ENCODE results near the gene CTNNA3.

CTNNA3 gene

GRCh38 chr10:65940816-65941662 is 1755.0 kb downstream of the CTNNA3 start:
- in situ Hi-C loops (cut with HindIII; ENCODE audit: low sequenced_read_pairs), result no loop called here
- no peak overlapping the region for H3K4me3 ChIP-seq (ENCODE audit: low read depth, low read length)

GRCh38 chr10:65940105-65940504 is 1755.9 kb downstream of the CTNNA3 start:
- no peak for DNase-seq (ENCODE audit: low read depth, low spot score)
- no peak for TF ChIP-seq CTCF (IDR thresholded peaks at IDR 0.05; ENCODE audit: low read depth, low read length)
- in situ Hi-C loops (cut with HindIII; ENCODE audit: low sequenced_read_pairs), result no loop called here
- H3K4me3 ChIP-seq (ENCODE audit: low read depth, low read length), result no peak overlapping the region

More at GRCh38 chr10:65940816-65941662, 1755.0 kb downstream of the CTNNA3 start:
- no peak for DNase-seq (ENCODE audit: low read depth, low spot score)
- no peak for TF ChIP-seq CTCF (IDR thresholded peaks at IDR 0.05; ENCODE audit: low read depth, low read length)

- in situ Hi-C loops (cut with HindIII; ENCODE audit: low sequenced_read_pairs), result no loop called here
- no peak for TF ChIP-seq CTCF (IDR thresholded peaks at IDR 0.05; ENCODE audit: low read depth, low read length)
- no peak overlapping the region for H3K4me3 ChIP-seq (ENCODE audit: low read depth, low read length)
- no peak for DNase-seq (ENCODE audit: low read depth, low spot score)
Observed at GRCh38 chr10:65931291-65932070, 1764.5 kb downstream of the CTNNA3 start.

- in situ Hi-C loops (cut with HindIII; ENCODE audit: low sequenced_read_pairs), result no loop called here
- no peak for DNase-seq (ENCODE audit: low read depth, low spot score)
- no peak overlapping the region for H3K4me3 ChIP-seq (ENCODE audit: low read depth, low read length)
- TF ChIP-seq CTCF (IDR thresholded peaks at IDR 0.05; ENCODE audit: low read depth, low read length), result no peak
Observed at GRCh38 chr10:65911151-65911835, 1784.7 kb downstream of the CTNNA3 start.

- no peak overlapping the region for H3K4me3 ChIP-seq (ENCODE audit: low read depth, low read length)
- no peak for TF ChIP-seq CTCF (IDR thresholded peaks at IDR 0.05; ENCODE audit: low read depth, low read length)
- in situ Hi-C loops (cut with HindIII; ENCODE audit: low sequenced_read_pairs), result no loop called here
- no peak for DNase-seq (ENCODE audit: low read depth, low spot score)
Observed at GRCh38 chr10:65910209-65910608, 1785.8 kb downstream of the CTNNA3 start.

GRCh38 chr10:65907199-65907712 is 1788.7 kb downstream of the CTNNA3 start:
- no peak overlapping the region for H3K4me3 ChIP-seq (ENCODE audit: low read depth, low read length)
- in situ Hi-C loops (cut with HindIII; ENCODE audit: low sequenced_read_pairs), result no loop called here
- DNase-seq (ENCODE audit: low read depth, low spot score), result no peak
- TF ChIP-seq CTCF (IDR thresholded peaks at IDR 0.05; ENCODE audit: low read depth, low read length), result no peak
